Measurements from ENCODE around the gene SLBP. TPM values are rescaled to one million over a fixed set of nuclear protein-coding genes. Genes with fewer than 3 reads are reported as not detected.

SLBP gene
- total and polyA plus RNA-seq, 2 of the 8 experiments (the other 6 are each of a cell fraction or from before 2014, with no cell fraction given): 44.1 to 49.0 TPM

DNA sequence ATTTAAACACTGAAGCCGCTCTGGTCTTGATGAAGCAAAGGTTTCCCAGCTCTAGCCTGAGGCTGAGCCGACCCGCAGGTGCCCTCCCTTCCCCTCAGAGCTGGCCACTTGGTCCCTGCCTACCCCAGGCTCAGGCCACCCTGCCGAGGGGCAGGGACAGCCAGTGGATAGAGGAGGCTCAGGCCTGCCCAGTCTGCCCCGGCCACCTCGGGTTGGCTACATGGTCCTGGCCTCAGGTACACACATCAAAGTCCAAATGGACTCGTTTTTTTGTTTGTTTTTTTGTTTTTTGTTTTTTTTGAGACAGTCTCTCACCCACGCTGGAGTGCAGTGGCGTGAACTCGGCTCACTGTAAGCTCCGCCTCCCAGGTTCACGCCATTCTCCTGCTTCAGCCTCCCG is 33.0 kb upstream of the SLBP start:
- H2BK15ac ChIP-seq (ENCODE audit: low read length): no peak overlapping the region
- no peak for TF ChIP-seq RNF2 (IDR thresholded peaks at IDR 0.05; ENCODE audit: borderline replicate concordance, low read depth, low read length, missing control alignments, poor library complexity, severe bottlenecking)
- TF ChIP-seq NRF1 (IDR thresholded peaks at IDR 0.05; ENCODE audit: low read depth, low read length): no peak
- TF ChIP-seq JUN (IDR thresholded peaks at IDR 0.05; ENCODE audit: low read depth, low read length): no peak
- TF ChIP-seq SP4 (IDR thresholded peaks at IDR 0.05; ENCODE audit: low read length): no peak
- TF ChIP-seq CEBPB (IDR thresholded peaks at IDR 0.05; ENCODE audit: low read depth, low read length): no peak
- TF ChIP-seq CREB1 (IDR thresholded peaks at IDR 0.05): no peak
- TF ChIP-seq, protein P1, sequence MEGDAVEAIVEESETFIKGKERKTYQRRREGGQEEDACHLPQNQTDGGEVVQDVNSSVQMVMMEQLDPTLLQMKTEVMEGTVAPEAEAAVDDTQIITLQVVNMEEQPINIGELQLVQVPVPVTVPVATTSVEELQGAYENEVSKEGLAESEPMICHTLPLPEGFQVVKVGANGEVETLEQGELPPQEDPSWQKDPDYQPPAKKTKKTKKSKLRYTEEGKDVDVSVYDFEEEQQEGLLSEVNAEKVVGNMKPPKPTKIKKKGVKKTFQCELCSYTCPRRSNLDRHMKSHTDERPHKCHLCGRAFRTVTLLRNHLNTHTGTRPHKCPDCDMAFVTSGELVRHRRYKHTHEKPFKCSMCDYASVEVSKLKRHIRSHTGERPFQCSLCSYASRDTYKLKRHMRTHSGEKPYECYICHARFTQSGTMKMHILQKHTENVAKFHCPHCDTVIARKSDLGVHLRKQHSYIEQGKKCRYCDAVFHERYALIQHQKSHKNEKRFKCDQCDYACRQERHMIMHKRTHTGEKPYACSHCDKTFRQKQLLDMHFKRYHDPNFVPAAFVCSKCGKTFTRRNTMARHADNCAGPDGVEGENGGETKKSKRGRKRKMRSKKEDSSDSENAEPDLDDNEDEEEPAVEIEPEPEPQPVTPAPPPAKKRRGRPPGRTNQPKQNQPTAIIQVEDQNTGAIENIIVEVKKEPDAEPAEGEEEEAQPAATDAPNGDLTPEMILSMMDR (IDR thresholded peaks at IDR 0.05; ENCODE audit: control extremely low read depth in 1 of 3, insufficient read depth in 1 of 3, low read depth in 1 of 3, low read length in 3 of 3): no peak
- no peak for TF ChIP-seq SIRT6 (IDR thresholded peaks at IDR 0.05; ENCODE audit: low read length)
- no peak for TF ChIP-seq KDM1A (IDR thresholded peaks at IDR 0.05; ENCODE audit: borderline replicate concordance, low read length)
- TF ChIP-seq SIX5 (IDR thresholded peaks at IDR 0.05; ENCODE audit: low read depth, low read length): no peak
- no peak for TF ChIP-seq MAFK (IDR thresholded peaks at IDR 0.05; ENCODE audit: low read depth, low read length)
- no peak for TF ChIP-seq EP300 (IDR thresholded peaks at IDR 0.05; ENCODE audit: borderline replicate concordance in 1 of 2, low read depth in 2 of 2, low read length in 2 of 2)

More for the DNA sequence above, 33.0 kb upstream of the SLBP start:
- no peaks in the 10 kb centered on the region for H3K23me2 ChIP-seq (ENCODE audit: low read depth, low read length)
- peaks cover 18 to 44% (median 37%) of the 10 kb centered on the region in 4 experiments for H3K36me3 ChIP-seq (ENCODE audit: control insufficient read depth in 2 of 4, insufficient read depth in 4 of 4, low read length in 3 of 4)
- H3K27me3 ChIP-seq (replicated peaks in 1 of 4; ENCODE audit: control insufficient read depth in 3 of 4, extremely low read depth in 1 of 4, insufficient read depth in 3 of 4, low read length in 3 of 4): peaks cover 0 to 4% (median 0%) of the 10 kb centered on the region in 4 experiments; a peak in 2 of 7 replicates
- no peak for FAIRE-seq
- no peaks in the 10 kb centered on the region for H3K9me3 ChIP-seq (ENCODE audit: insufficient read depth in 2 of 2, low read depth in 1 of 2, low read length in 1 of 2)
- H4K91ac ChIP-seq (replicated peaks; ENCODE audit: insufficient read length, low read length): no peak overlapping the region
- H2AFZ ChIP-seq (ENCODE audit: low read length): no peak overlapping the region
- H2BK12ac ChIP-seq (ENCODE audit: low read depth, low read length): no peak overlapping the region
- no peak overlapping the region for H3K18ac ChIP-seq (ENCODE audit: extremely low read depth, low read length)
- no peak overlapping the region for H3K9ac ChIP-seq (replicated peaks in 1 of 4; ENCODE audit: extremely low read depth in 1 of 4, low read depth in 3 of 4, low read length in 3 of 4)
- ChIA-PET POLR2A (ENCODE audit: partially characterized antibody) (interaction anchor here (1.1 to 5.6 kb wide), 15 partner anchors 9 to 431 kb away, joined by 3 to 38 read pairs (median 5); partner anchors contain the start of genes FGFR3, TACC3 and TMEM129), CTCF (ENCODE audit: partially characterized antibody) (interaction anchor here (0.6 to 52.9 kb wide), 19 partner anchors 8 to 443 kb away, joined by 3 to 2507 read pairs (median 5); partner anchors contain the start of gene FGFR3)
- no peak overlapping the region for H3K4ac ChIP-seq (replicated peaks; ENCODE audit: insufficient read length, low read depth, low read length)
- H2BK5ac ChIP-seq (ENCODE audit: low read depth, low read length): no peak overlapping the region
- H4K20me1 ChIP-seq (replicated peaks in 1 of 2; ENCODE audit: control insufficient read depth in 1 of 2, insufficient read depth in 2 of 2, low read length in 2 of 2): peaks cover 6 to 7% of the 10 kb centered on the region in 2 experiments
- no peak overlapping the region for H3K4me2 ChIP-seq (ENCODE audit: insufficient read depth in 1 of 2, low read depth in 2 of 2, low read length in 2 of 2)
- H2BK120ac ChIP-seq (replicated peaks; ENCODE audit: low read depth, low read length): no peak overlapping the region
- no peak overlapping the region for H2BK20ac ChIP-seq (ENCODE audit: low read length)
- no peaks in the 10 kb centered on the region for H3K79me2 ChIP-seq (ENCODE audit: control insufficient read depth in 1 of 2, insufficient read depth in 2 of 2, low read length in 2 of 2)
- H3K4me3 ChIP-seq (ENCODE audit: extremely low read depth in 1 of 4, insufficient read depth in 2 of 4, low read depth in 3 of 4, low read length in 4 of 4): no peak overlapping the region
- H4K8ac ChIP-seq (ENCODE audit: extremely low read depth, insufficient read depth, low read length): no peak overlapping the region
- no peak overlapping the region for H3K23ac ChIP-seq (ENCODE audit: insufficient read length)
- peaks cover 0 to 8% (median 5%) of the 10 kb centered on the region in 4 experiments; a peak in 6 of 7 replicates for H3K4me1 ChIP-seq (replicated peaks in 1 of 4; ENCODE audit: control insufficient read depth in 3 of 4, insufficient read depth in 4 of 4, low read length in 3 of 4)
- H2AK5ac ChIP-seq (ENCODE audit: low read depth, low read length): no peak overlapping the region
- no peaks in the 10 kb centered on the region for H3K79me1 ChIP-seq (ENCODE audit: low read depth, low read length)
- H3K56ac ChIP-seq (replicated peaks; ENCODE audit: insufficient read length, low read depth, low read length): no peak overlapping the region
- DNase-seq (ENCODE audit: low read depth in 1 of 2, low spot score in 2 of 2): no peak
- no peak overlapping the region for H3K27ac ChIP-seq (ENCODE audit: low read depth, low read length)
- no peak overlapping the region for H3K14ac ChIP-seq (ENCODE audit: insufficient read length)
- WGBS, 2 experiments (ENCODE audit: extremely low coverage in 1 of 2, insufficient coverage in 1 of 2, insufficient read length in 1 of 2, insufficient replicate concordance in 2 of 2, low coverage in 1 of 2, low lambda C conversion rate in 2 of 2, missing lambda C conversion rate in 1 of 2): 94% methylated on average over 11 of the region's 13 CpGs; no CpG with 5 or more reads in 1 of the 2 experiments
- H4K5ac ChIP-seq (ENCODE audit: insufficient read length, low read depth, low read length): no peak overlapping the region

Data from H1 (cell line).